NT2/D1 (cell line): ENCODE results near the gene PUS7.
"Not testable (repeated sequence)": the region's sequence is repeated elsewhere in the genome, so short reads cannot be mapped to it uniquely, and the experiment has no call there.

Experiments
- DNase-seq: peaks from one replicate; pipeline ENCODE4 v3.0.0-alpha.2; 2011; ENCODE audit warnings: low read depth, low spot score
- H3K27me3 ChIP-seq: 2 replicates; pipeline ENCODE4 v1.6.0; 2011; ENCODE audit warnings: mild to moderate bottlenecking; ENCODE audit not compliant: insufficient read length, insufficient read depth
- H3K36me3 ChIP-seq: 2 replicates; pipeline ENCODE4 v1.6.1; 2011; ENCODE audit warnings: mild to moderate bottlenecking, low read length, mixed read lengths; ENCODE audit not compliant: insufficient read depth, insufficient read length
- H3K4me1 ChIP-seq: 2 replicates; pipeline ENCODE4 v1.5.1; 2011; ENCODE audit not compliant: insufficient read depth, insufficient read length
- H3K4me3 ChIP-seq: 2 replicates; pipeline ENCODE4 v1.5.1; 2011; ENCODE audit warnings: low read depth; ENCODE audit not compliant: insufficient read length
- H3K9ac ChIP-seq: 2 replicates; pipeline ENCODE4 v1.6.0; 2011; ENCODE audit warnings: low read depth; ENCODE audit not compliant: insufficient read length
- H3K9me3 ChIP-seq: 2 replicates; pipeline ENCODE4 v1.5.1; 2011; ENCODE audit warnings: mild to moderate bottlenecking, low read length; ENCODE audit not compliant: insufficient read depth
- SUZ12 ChIP-seq: IDR thresholded peaks from 2 replicates; pipeline ENCODE4 v1.6.1; 2011; ENCODE audit not compliant: insufficient read length, insufficient read depth; ENCODE audit errors: extremely low read depth
- YY1 ChIP-seq: IDR thresholded peaks from 2 replicates; pipeline ENCODE4 v1.6.1; 2011; ENCODE audit not compliant: insufficient read length, insufficient read depth
- ZNF274 ChIP-seq: IDR thresholded peaks from 2 replicates; pipeline ENCODE4 v1.6.1; 2011; ENCODE audit warnings: mild to moderate bottlenecking, low read depth, low read length

The PUS7 gene

GRCh38 chr7:105454095-105454747 is 67.8 kb downstream of the PUS7 start:
- peaks cover 22% of the 10 kb centered on the region for H3K36me3 ChIP-seq
- no peak overlapping the region for H3K4me3 ChIP-seq
- DNase-seq = no peak
- H3K4me1 ChIP-seq = no peaks in the 10 kb centered on the region
- no peaks in the 10 kb centered on the region for H3K27me3 ChIP-seq
- TF ChIP-seq SUZ12 (no peak), ZNF274 (no peak), YY1 (no peak)
- no peak overlapping the region for H3K9ac ChIP-seq
- no peaks in the 10 kb centered on the region for H3K9me3 ChIP-seq

- no peaks in the 10 kb centered on the region for H3K4me1 ChIP-seq
- no peaks in the 10 kb centered on the region for H3K9me3 ChIP-seq
- no peak for TF ChIP-seq YY1
- TF ChIP-seq SUZ12 = no peak
- no peak for TF ChIP-seq ZNF274
- no peaks in the 10 kb centered on the region for H3K27me3 ChIP-seq
- no peak overlapping the region for H3K9ac ChIP-seq
- no peak for DNase-seq
- H3K4me3 ChIP-seq = no peak overlapping the region
- peaks cover 7% of the 10 kb centered on the region for H3K36me3 ChIP-seq
Observed at GRCh38 chr7:105452085-105452484, 70.0 kb downstream of the PUS7 start.

GRCh38 chr7:105450870-105451269 is 71.2 kb downstream of the PUS7 start:
- not testable (repeated sequence) for H3K36me3 ChIP-seq, H3K9me3 ChIP-seq, H3K27me3 ChIP-seq, H3K4me1 ChIP-seq, H3K9ac ChIP-seq, DNase-seq, H3K4me3 ChIP-seq

- TF ChIP-seq ZNF274 (no peak), YY1 (no peak), SUZ12 (no peak)
- H3K4me1 ChIP-seq = no peaks in the 10 kb centered on the region
- no peaks in the 10 kb centered on the region for H3K27me3 ChIP-seq
- no peak for DNase-seq
- H3K9me3 ChIP-seq = no peaks in the 10 kb centered on the region
- no peaks in the 10 kb centered on the region for H3K36me3 ChIP-seq
- H3K9ac ChIP-seq = no peak overlapping the region
- no peak overlapping the region for H3K4me3 ChIP-seq
Observed at GRCh38 chr7:105450177-105450861, 71.8 kb downstream of the PUS7 start.

- TF ChIP-seq ZNF274 (no peak), YY1 (no peak), SUZ12 (no peak)
Observed at GRCh38 chr7:105448181-105448580, 73.9 kb downstream of the PUS7 start.

GRCh38 chr7:105444342-105444987 is 77.6 kb downstream of the PUS7 start:
- Histone ChIP-seq H3K27me3 (no peaks in the 10 kb centered on the region), H3K36me3 (no peaks in the 10 kb centered on the region), H3K4me3 (no peak overlapping the region), H3K9me3 (no peaks in the 10 kb centered on the region), H3K4me1 (no peaks in the 10 kb centered on the region), H3K9ac (no peak overlapping the region)
- no peak for TF ChIP-seq YY1
- TF ChIP-seq SUZ12 = no peak
- TF ChIP-seq ZNF274 = no peak
- no peak for DNase-seq

More at GRCh38 chr7:105448181-105448580, 73.9 kb downstream of the PUS7 start:
- Histone ChIP-seq H3K9me3 (no peaks in the 10 kb centered on the region), H3K9ac (no peak overlapping the region), H3K4me3 (no peak overlapping the region), H3K4me1 (no peaks in the 10 kb centered on the region), H3K27me3 (no peaks in the 10 kb centered on the region), H3K36me3 (no peaks in the 10 kb centered on the region)
- no peak for DNase-seq

GRCh38 chr7:105442214-105442613 is 79.9 kb downstream of the PUS7 start:
- H3K27me3 ChIP-seq, H3K9ac ChIP-seq, H3K36me3 ChIP-seq, H3K4me3 ChIP-seq, H3K4me1 ChIP-seq, H3K9me3 ChIP-seq, DNase-seq: not testable (repeated sequence)
